HPDE6-E6E7 (cell line): ENCODE data around the gene ZNF766.
"Not testable (repeated sequence)": the region's sequence is repeated elsewhere in the genome, so short reads cannot be mapped to it uniquely, and the experiment has no call there.

Experiments used
- DNase-seq: peaks from one replicate; pipeline ENCODE4 v3.0.0; 2011; ENCODE audit warnings: missing footprints; ENCODE audit errors: extremely low spot score

The ZNF766 gene

DNA sequence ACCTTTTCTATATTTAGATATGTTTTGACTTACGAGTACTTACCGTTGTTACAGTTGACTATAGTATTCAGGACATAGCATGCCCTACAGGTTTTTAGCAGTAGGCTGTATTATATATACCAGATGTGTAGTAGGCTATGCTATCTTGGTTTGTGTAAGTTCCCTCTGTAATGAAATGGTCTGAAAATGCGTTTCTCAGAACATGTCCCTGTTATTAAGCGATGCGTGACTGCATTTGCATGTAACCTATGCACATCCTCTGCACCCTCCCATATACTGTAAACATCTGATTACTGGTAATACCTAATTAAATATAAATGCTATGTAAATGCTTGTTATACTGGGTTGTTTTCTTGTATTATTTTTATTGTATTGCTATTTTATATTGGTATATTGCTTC is 6.6 kb downstream of the ZNF766 start:
- no peak for DNase-seq

DNA sequence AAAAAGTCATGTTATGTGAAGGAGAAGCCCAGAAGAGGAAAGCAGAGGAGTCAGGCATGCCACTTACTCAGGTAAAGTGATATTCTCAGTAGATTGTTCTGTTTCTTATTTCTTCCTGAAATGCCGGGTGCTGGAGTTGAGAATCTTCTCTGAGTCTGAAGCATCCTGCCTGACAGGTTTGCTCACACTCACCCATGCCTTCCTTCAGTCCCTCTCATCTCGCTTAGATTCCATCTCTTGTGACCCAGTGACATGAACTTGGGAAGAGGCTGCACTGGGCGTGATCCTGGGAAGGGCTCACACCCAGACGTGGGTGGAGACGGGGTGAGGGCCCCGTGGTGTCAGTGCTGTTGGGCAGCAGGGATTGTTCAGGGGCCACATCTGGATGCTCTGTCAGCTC is 8.1 kb downstream of the ZNF766 start:
- DNase-seq = no peak

DNA sequence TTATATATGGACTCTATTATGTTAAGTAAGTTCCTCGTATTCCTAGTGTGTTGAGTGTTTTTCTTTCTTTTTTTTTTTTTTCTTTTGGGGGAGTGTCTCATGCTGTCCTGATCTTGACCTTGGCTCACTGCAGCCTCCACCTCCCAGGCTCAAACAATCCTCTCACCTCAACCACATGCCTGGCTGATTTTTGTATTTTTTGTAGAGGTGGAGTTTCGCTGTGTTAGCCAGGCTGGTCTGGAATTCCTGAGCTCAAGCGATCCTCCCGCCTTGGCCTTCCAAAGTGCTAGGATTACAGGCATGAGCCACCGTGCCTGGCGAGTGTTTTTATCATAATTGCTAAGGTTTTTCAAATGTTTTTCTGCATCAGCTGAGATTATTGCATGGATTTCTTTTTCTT is 16.9 kb downstream of the ZNF766 start:
- no peak for DNase-seq

DNA sequence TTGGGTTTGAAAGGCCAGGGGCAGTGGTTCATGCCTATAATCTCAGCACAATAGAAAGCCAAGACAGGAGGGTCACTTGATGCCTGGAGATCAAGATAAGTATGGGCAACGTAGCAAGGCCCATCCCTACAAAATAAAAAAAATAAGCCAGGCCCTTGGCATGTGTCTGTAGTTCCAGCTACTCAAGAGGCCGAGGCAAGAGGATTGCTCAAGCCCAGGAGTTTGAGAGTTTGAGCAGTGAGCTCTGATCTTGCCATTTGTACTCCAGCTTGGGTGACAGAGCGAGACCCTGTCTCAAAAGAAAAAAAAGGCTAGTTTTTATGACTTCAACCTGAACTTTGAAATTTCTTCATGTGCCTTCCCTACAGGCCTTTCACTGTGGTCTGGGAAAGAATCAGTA is 22.4 kb downstream of the ZNF766 start:
- no peak for DNase-seq

DNA sequence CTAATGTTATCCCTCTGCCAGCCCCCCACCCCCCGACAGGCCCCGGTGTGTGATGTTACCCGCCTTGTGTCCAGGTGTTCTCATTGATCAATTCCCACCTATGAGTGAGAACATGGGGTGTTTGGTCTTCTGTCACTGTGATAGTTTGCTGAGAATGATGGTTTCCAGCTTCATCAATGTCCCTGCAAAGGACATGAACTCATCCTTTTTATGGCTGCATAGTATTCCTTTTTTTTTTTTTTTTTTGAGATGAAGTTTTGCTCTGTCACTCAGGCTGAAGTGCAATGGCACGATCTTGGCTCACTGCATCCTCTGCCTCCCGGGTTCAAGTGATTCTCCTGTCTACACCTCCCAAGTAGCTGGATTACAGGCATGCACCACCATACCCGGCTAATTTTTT is 23.6 kb downstream of the ZNF766 start:
- DNase-seq = not testable (repeated sequence)

DNA sequence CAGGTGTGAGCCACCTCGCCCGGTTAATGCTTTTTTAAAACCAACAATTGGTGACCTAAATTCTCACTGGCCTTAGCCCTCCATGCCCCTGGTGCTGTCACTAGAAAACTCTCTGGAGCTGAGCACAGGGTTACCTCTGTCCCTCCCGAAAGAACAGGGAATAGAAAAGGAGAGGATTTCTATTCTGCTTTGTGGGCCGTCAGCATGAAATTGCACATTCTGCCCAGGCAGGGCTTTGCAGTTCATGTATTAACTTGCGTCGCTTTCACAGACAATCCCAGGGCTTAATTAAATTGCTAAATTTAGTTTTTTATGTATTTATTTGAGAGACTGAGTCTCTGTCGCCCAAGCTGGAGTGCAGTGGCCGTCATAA is 27.0 kb downstream of the ZNF766 start:
- no peak for DNase-seq

DNA sequence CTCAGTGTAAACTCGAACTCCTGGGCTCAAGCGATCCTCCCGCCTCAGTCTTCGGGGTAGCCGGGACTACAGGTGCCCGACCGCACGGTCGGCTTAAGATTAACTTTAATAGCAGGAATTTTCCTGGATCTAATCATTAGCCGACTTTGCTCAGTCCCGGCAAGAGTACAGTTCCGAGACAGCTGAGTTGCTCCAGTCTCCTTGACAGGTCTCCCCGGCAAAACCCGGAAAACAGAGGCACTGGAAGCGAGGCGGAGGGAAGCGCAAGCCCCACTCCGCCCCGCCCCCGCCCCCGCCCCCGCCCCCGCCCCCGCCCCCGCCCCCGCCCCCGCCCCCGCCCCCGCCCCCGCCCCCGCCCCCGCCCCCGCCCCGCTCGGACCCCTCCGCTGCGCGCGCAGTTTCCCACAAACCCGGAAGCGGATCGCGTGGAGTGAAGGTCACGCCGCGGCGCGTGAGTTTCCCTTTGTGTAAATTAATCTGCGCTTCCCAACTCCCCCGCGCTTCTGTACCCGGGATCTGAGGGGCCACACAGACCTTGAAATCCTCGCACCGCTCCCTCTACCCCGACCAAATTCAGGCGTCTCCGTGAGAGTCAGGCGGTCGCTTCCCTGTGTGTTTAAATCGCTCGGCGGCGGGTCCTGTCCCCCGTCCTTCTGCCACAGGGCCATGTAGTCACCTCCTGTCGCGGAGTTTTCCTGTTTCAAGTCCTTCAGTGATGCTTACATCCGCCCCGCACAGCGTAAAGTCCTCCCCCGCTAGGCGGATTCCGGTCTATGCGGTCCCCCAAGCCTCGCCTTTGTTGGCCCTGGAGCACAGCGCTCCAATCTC is 27.6 kb downstream of the ZNF766 start, which contains the start of gene ZNF480:
Gene ZNF480 (plus strand): TSS at position 397 of the 828 bp plus-strand sequence. CDS start 3,244 bp downstream, outside the sequence.
- peak; percentile 60 for DNase-seq

DNA sequence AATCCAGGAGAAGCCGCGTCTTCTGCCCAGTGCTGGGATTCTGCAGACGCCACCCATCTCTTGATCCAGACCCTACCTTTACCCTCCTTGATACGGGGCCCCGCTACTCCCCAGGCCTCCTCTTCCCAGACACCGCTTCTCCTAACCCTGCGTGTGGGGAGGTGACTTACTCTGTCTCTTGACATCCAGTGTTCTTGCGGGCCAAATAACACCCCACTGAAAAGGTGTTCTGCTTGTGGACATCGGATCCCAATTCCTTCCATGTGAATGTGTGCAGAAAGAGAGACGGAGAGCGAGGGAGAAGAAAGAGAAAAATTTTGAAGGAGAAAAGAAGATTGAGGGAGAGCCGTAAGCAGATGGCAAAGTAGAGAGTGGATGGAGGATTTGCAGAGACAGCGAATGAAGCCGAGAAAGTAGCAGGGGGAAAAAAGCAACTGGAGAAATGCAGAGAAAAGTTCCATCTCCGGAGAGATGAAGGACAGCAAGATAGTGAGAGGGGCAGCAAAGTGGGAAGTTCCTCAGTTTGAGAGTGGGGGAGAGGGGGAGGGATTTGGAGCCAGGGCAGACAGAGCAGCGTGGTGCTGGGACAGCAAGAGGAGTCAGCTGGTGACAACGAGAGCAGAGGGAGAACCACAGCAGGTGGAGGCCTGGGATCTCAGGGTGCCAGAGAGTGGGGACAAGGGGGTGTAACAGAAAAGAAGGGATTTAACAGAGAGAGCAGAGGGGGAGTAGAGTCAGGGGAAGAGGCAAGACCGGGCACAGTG is 28.4 kb downstream of the ZNF766 start:
- no peak for DNase-seq

DNA sequence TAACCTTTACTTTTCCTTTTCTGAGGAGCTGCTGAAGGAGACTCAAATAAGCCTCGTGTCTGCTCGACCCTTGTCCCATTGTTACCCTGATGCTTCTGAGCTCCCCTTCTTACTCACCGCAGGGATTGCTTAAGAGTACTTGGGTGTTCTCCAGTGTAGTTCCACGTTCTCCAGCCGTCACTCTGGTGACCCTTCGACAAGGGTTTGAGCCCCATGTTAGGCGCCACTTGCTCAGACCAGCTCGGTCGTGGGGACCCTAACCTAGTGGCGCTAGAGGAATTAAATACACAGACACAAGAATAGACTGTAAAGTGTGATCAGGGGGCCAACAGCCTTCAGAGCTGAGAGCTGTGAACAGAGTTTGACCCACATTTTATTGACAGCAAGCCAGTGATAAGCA is 37.9 kb downstream of the ZNF766 start:
- no peak for DNase-seq

DNA sequence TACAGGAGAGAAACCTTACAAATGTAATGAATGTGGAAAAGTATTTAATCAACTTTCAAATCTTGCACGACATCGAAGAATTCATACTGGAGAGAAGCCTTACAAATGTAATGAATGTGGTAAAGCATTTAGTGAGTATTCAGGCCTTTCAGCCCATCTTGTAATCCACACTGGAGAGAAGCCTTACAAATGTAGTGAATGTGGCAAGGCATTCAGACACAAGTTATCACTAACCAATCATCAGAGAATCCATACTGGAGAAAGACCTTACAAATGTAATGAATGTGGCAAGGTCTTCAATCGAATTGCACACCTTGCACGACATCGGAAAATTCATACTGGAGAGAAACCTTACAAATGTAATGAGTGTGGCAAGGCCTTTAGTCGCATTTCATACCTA is 53.0 kb downstream of the ZNF766 start:
- no peak for DNase-seq

DNA sequence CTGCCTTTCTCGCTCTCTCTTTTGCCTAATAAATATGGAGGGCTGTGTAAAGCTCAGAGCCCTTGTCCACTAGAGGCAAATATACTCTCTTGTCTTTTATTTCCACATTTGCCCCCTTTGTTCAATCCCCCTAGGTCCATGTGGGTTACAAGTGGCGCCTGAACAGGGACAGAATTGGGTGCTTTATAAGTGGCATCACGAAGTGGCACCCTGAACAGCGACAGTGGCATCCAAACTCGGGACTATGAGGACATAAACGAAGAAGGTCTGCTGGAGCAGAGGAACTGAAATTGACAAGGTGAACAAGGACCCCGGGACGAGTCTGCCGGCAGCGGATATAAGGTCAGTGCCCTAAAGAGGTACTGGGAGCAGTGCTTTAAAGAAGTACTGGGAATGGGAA is 62.4 kb downstream of the ZNF766 start:
- DNase-seq = no peak

DNA sequence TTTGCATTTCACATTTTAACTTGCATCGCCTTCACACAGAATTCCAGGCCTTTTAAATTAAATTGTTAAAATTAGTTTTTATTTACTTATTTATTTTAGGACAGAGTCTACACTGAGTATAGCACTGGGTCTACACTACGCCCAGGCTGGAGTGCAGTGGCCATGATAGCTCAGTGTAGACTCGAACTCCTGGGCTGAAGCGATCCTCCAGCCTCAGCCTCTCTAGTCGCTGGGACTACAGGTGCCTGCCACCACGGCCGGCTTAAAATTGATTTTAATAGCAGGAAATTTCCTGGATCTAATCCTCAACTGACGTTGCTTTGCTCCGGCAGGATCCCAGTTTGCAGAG is 66.4 kb downstream of the ZNF766 start:
- DNase-seq = no peak

DNA sequence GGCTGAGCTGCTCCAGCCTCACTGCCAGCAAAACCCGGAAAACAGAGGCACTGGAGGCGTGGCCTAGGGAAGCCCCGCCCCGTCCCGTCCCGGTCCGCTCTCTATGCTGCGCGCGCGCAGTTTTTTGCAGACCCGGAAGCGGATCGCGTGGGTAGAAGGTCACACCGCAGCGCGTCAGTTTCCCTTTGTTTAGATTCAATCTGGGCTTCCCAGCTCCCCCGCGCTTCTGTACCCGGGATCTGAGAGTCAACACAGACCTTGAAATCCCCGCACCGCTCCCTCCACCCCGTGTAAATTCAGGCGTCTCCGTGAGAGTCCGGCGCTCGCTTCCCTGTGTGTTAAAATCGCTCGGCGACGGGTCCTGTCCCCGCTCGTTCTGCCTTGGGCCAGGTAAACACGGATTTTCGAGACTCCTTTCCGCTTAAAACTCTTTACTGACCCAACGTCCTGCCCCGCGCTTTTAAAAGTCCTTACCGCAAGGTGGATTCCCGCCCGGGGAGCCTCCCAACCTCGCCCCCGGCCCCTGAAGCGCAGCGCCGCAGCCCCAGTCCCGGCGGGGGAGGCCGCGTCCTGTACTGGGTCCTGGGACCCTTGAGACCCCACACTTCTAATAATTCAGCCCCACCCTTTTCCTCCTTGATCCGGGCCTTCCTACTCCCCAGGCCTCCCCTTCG is 66.9 kb downstream of the ZNF766 start, which contains the start of gene ZNF610:
Gene ZNF610 (plus strand): TSS at position 127 of the 674 bp plus-strand sequence. CDS start 12,930 bp downstream, outside the sequence.
- DNase-seq = peak; percentile 43

DNA sequence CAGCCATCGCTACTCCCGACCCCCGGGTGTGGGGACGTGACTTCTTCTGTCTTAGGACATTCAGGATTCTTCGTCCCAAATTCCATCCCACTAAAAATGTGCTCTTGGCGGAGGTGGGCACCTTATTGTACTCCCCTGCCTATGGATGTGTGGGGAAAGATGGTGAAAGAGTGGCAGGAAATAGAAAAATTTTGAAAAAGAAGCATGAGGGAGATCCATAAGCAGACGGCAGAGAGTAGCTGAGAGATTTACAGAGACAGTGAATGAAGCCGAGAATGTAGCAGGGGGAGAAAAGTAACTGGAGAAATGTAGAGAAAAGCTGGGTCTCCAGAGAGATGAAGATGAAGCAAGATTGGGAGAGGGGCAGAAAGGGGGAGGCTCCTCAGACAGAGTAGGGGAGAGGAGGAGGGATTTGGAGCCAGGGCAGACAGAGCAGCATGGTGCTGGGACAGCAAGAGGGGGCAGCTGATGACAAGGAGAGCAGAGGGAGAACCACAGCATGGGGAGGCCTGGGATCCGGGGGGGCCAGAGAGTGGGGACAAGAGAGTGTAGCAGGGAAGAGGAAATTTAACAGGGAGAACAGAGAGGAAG is 67.5 kb downstream of the ZNF766 start:
- no peak for DNase-seq

DNA sequence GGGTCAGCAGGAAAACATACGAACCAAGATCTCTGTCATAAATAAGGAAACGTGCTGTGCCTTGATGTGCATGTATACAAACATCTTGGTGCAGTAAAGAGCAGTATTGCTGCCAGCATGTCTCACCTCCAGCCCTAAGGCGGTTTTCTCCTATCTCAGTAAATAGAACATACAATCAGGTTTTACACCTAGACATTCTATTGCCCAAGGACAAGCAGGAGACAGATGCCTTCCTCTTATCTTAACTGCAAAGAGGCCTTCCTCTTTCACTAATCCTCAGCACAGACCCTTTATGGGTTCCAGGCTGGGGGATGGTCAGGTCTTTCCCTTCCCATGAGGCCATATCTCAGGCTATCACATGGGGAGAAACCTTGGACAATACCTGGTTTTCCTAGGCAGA is 69.6 kb downstream of the ZNF766 start:
- not testable (repeated sequence) for DNase-seq

DNA sequence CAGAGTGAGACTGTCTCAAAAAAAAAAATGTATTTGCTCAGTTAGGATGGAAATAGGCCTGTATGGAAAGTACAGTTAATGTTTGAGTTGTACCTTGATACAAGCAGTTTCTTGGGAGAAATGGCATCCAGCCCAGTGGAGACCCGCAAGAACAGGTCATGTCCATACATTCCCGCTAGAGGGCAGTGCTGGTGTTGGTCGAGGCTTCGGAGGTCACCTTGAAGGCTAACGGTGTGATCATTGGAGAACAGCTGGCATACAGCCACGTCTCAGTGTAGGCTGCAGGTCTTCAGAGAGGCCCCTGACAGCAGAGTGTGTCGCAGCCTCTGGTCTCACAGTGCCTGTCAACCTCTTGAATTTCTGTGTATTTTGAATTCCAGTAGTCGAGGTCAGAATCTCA is 74.2 kb downstream of the ZNF766 start:
- DNase-seq = peak; percentile 31

DNA sequence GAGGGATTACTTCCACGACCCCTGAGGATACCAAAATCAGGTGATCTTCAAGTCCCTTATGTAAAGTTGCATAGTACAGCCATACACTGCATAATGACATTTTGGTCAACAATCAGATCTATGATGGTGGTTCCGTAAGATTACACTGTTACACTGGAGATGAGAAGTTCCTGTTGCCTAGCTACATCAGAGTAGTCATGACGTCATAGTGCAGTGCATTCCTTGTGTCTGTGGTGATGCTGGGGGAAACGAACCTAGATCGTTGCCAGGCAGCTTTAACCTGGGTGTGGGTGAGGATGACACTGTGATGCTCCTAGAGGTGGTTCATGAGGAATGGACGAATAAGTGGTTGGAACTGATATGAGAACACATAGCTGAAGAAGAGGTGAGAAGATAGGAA is 75.8 kb downstream of the ZNF766 start:
- DNase-seq = no peak
